GM19324 (cell line): ENCODE measurements around the gene BBLN.
A peak's percentile ranks its signal among the peaks of the same experiment; 100 is the strongest.

Experiments used
- ATAC-seq: cut with Tn5 transposase; IDR thresholded peaks from one replicate; pipeline ENCODE4 v1.9.1; 2021; ENCODE audit warnings: mild to moderate bottlenecking, moderate library complexity; ENCODE audit not compliant: unreplicated experiment, low FRiP score

BBLN gene

GRCh38 chr9:128144239-128145181 is 15.6 kb upstream of the BBLN start:
- no peak for ATAC-seq

DNA sequence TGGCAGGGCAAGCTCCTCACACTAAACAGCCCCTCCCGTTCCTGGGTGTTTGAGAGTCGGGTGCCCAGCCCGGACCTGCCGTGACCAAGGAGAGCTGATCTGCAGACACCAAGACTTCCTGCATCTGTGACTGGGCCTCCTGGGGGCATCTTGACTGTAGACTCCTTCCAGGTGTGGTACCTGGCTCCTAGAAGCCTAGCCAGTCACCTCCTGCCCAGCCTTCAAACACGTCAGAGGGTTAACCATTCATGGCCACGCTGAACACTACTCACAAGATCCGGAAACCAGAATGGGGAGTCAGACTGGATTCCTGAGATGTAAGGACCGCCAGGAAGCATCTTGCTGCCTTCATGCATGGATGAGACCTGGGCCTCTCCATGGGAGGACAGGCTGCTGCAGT is 14.5 kb upstream of the BBLN start:
- ATAC-seq, result no peak

GRCh38 chr9:128145951-128146351 is 14.1 kb upstream of the BBLN start:
- no peak for ATAC-seq

- no peak for ATAC-seq
Measured at GRCh38 chr9:128146591-128147120, 13.4 kb upstream of the BBLN start.

- ATAC-seq, result no peak
Measured at GRCh38 chr9:128148509-128149000, 11.5 kb upstream of the BBLN start.

GRCh38 chr9:128149001-128149701 is 10.9 kb upstream of the BBLN start, which contains the start of gene LCN2:
Gene LCN2, plus strand, starts transcription at chr9:128149453. Its CDS starts 73 bp downstream, at chr9:128149526.
- ATAC-seq, result no peak

DNA sequence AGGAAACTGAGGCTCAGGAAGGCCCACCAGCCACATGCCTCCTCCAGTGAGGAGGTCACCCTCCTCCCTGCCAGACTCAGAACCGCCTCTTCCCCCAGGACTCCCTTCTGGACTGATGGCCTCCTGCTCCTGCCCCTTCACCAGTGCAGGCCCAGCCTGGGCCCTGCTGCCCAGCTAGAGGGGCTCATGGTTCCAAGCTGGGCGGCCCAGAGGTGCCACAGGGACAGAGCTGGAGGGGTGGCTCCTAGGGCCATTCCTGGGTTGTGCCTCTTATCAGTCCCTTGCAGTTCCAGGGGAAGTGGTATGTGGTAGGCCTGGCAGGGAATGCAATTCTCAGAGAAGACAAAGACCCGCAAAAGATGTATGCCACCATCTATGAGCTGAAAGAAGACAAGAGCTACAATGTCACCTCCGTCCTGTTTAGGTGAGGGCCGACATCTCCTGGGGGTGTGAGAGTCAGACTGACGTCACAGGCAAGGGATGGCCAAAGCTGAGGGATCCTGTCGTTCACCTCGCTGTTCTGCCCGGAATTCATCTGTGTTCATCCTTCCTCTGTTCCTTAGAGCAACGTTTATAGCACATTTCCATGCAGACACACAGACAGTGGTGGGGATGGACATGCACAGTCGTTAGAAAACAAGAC is 10.0 kb upstream of the BBLN start:
- ATAC-seq, result no peak

GRCh38 chr9:128150594-128151308 is 9.3 kb upstream of the BBLN start:
- ATAC-seq, result no peak

GRCh38 chr9:128151309-128152132 is 8.5 kb upstream of the BBLN start:
- no peak for ATAC-seq

- no peak for ATAC-seq
Measured at GRCh38 chr9:128152133-128153059, 7.7 kb upstream of the BBLN start.

DNA sequence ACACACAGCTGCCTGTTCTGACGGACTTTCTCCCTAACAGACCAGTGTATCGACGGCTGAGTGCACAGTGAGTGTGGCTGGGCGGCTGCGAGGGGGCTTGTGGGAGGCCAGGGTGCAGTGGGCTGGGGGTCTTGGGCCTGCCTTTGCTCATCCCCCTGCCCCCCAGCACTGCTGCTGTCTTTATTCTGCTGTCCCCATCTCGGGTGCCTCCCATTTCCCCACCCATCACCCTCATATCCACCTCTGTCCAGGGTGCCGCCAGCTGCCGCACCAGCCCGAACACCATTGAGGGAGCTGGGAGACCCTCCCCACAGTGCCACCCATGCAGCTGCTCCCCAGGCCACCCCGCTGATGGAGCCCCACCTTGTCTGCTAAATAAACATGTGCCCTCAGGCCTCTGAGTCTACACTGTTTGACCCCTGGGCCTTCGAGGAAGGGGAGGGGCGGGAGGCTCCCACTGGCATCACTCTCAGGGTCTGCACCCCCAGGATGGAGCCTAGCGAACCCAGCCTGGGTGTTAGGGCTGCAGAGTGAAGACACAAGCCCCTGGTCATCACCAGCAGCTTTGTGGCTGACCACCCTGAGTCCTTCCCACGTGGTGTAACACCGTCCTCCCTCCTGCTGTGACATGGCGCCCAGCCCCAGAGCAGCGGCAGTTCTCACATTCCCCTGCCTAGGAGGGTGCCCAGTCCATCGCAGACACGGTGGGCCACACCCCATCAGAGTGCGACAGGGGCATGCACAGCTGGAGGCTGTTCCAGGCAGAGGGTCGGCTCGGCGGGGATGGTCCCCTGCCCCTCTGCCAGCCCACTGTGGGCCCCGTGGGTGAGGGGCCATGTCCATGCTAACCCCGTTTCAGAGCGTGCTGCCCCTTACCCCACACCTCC is 6.8 kb upstream of the BBLN start:
- ATAC-seq, result no peak

DNA sequence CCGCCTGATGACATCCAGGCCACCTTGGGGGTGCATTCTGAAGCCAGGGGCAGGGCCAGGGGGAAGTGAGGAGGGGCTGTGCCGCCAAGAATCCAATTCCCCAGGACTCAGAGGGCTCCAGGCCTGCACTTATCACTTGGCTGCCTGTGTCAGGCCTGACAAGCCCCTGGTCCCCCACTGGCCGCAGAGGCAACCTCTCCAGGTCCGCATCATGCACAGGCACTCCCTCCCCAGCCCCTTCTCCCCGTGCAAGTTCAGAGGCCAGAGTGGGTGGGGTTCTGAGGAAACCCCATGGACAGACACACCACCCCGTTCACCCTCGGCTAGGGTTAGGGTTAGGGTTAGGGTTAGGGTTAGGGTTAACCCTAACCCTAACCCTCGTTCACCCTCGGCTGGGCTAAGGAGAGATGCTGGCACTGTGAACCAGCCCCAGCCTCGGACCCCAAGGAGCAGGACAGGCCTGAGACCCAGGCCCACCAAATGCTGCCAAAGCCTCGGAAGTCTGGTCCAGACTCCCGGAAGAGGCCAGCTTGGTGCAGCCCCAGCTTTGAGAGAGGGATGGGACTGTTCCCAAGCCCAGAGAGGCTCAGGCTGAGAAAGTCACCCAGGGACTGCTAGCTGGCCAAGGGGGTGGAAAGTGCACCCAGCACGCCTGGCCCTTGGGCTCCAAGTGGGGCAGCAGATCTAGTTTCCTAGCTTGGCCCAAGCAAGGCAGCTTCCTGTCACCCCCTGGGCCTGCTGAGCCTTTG is 5.9 kb upstream of the BBLN start:
- ATAC-seq, result no peak

GRCh38 chr9:128155736-128156500 is 4.1 kb upstream of the BBLN start:
- no peak for ATAC-seq

DNA sequence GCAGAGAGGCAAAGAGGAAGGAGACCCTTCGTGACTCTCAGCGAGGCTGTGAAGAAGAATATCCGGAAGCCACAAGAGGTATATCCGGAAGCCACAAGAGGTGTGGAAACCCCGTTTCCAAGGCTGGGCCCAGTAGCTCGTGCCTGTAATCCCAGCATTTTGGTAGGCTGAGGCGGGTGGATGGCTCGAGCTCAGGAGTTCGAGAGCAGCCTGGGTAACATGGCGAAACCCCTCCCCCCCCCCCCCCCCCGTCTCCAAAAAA is 612 bp upstream of the BBLN start:
- no peak for ATAC-seq

GRCh38 chr9:128160603-128160987 is 530 bp downstream of the BBLN start:
- peak; percentile 4 for ATAC-seq
